Lower leg skin (tissue), 3 donors: Measurements from ENCODE around the gene DOCK1.

Experiments
- CTCF ChIP-seq, 3 donors: fragments of 450-650 bp; IDR thresholded peaks; one replicate each; pipeline ENCODE4 v1.5.1; 2016; ENCODE audit warnings: antibody characterized with exemption in 3 of 3, mild to moderate bottlenecking in 3 of 3, moderate library complexity in 2 of 3
- POLR2A ChIP-seq, 2 donors: fragments of 450-650 bp; IDR thresholded peaks; one replicate each; pipeline ENCODE4 v1.6.1; 2016 to 2017; ENCODE audit warnings: antibody characterized with exemption in 2 of 2, mild to moderate bottlenecking in 1 of 2, moderate library complexity in 1 of 2

DNA sequence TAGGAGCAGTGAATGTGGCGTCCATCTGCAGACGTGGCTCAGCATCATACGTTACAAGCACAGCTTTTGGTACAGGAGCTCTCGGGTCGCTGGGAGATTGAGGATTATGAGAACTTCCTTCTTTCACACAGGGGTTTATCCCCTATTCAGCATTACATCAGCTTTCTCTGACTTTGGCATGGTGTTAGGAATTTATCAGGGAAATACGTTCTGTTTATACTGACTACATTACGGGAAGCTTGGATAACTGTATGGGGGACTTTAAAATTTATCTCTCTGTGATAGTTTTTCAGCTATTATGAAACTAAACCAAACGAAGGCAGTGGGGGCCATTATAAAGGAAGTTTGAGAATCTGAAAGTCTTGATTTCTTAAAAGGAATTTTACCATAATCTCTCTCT is 401.3 kb downstream of the DOCK1 start:
- TF ChIP-seq CTCF (IDR thresholded peaks at IDR 0.05), result no peak
- no peak for TF ChIP-seq POLR2A (IDR thresholded peaks at IDR 0.05)
